GM12878 (cell line): Measurements from ENCODE around the gene CENPW. TPM values are rescaled to one million over a fixed set of nuclear protein-coding genes. Genes with fewer than 3 reads are reported as not detected.

Experiments
- BACH1 ChIP-seq: fragments of 450-650 bp; IDR thresholded peaks from 2 replicates; pipeline ENCODE4 v1.6.1; 2017; ENCODE audit warnings: mild to moderate bottlenecking, borderline replicate concordance
- CBX3 ChIP-seq: fragments of 200-600 bp; sonication (generic); IDR thresholded peaks from 2 replicates; pipeline ENCODE4 v1.6.1; 2016; ENCODE audit warnings: low read depth, borderline replicate concordance
- CHD1 ChIP-seq: IDR thresholded peaks from 2 replicates; pipeline ENCODE4 v1.6.1; 2012; ENCODE audit warnings: low read depth, low read length, improper control_type of control experiment
- CREM ChIP-seq: IDR thresholded peaks from 2 replicates; pipeline ENCODE4 v1.6.1; 2014; ENCODE audit warnings: antibody characterized with exemption, low read depth
- DPF2 ChIP-seq: fragments of 450-650 bp; IDR thresholded peaks from 2 replicates; pipeline ENCODE4 v1.6.1; 2017; ENCODE audit warnings: mild to moderate bottlenecking
- FOS ChIP-seq: IDR thresholded peaks from 3 replicates; pipeline ENCODE4 v1.6.1; 2011; ENCODE audit warnings: borderline replicate concordance; ENCODE audit not compliant: insufficient read length; ENCODE audit errors: extremely low read depth
- FOXM1 ChIP-seq: IDR thresholded peaks from 2 replicates; pipeline ENCODE4 v1.6.1; 2012; ENCODE audit warnings: low read depth, mild to moderate bottlenecking, inconsistent platforms, low read length, moderate library complexity
- HCFC1 ChIP-seq: fragments of 150-350 bp; IDR thresholded peaks from 2 replicates; pipeline ENCODE4 v1.6.1; 2014; ENCODE audit warnings: low read length
- HDAC6 ChIP-seq: fragments of 200-600 bp; sonication (generic); IDR thresholded peaks from one replicate; pipeline ENCODE4 v1.8.0; 2017; ENCODE audit warnings: antibody characterized with exemption; ENCODE audit not compliant: unreplicated experiment
- LARP7 ChIP-seq: fragments of 450-650 bp; IDR thresholded peaks from 2 replicates; pipeline ENCODE4 v1.6.1; 2017; ENCODE audit warnings: mild to moderate bottlenecking
- MEF2A ChIP-seq: IDR thresholded peaks from 2 replicates; pipeline ENCODE4 v1.6.1; 2011; ENCODE audit warnings: low read depth, mild to moderate bottlenecking, low read length, moderate library complexity; ENCODE audit not compliant: insufficient read depth
- MTA2 ChIP-seq: fragments of 450-650 bp; IDR thresholded peaks from 2 replicates; pipeline ENCODE4 v1.6.1; 2016; ENCODE audit warnings: low read depth, mild to moderate bottlenecking, moderate library complexity
- NR2C2 ChIP-seq: IDR thresholded peaks from 2 replicates; pipeline ENCODE4 v1.6.1; 2011; ENCODE audit warnings: borderline replicate concordance, low read depth; ENCODE audit not compliant: control insufficient read depth, insufficient read length
- POLR2AphosphoS2 ChIP-seq: IDR thresholded peaks from 2 replicates; pipeline ENCODE4 v1.6.1; 2011; ENCODE audit warnings: low read depth, mild to moderate bottlenecking, low read length, improper control_type of control experiment, moderate library complexity
- RCOR1 ChIP-seq: conservative IDR thresholded peaks from 2 replicates; pipeline ENCODE4 v1.6.1; 2012; ENCODE audit warnings: low read depth, low read length, improper control_type of control experiment
- RUNX3 ChIP-seq: IDR thresholded peaks from 2 replicates; pipeline ENCODE4 v1.6.1; 2012; ENCODE audit warnings: low read length, inconsistent platforms
- SKIL ChIP-seq: fragments of 450-650 bp; IDR thresholded peaks from 2 replicates; pipeline ENCODE4 v1.6.1; 2017; ENCODE audit warnings: mild to moderate bottlenecking, low read depth, inconsistent platforms; ENCODE audit not compliant: poor library complexity, severe bottlenecking
- SMAD1 ChIP-seq: fragments of 450-650 bp; IDR thresholded peaks from 2 replicates; pipeline ENCODE4 v1.6.1; 2018; ENCODE audit warnings: mild to moderate bottlenecking, low read depth; ENCODE audit not compliant: partially characterized antibody
- SMARCA5 ChIP-seq: fragments of 450-650 bp; IDR thresholded peaks from 2 replicates; pipeline ENCODE4 v1.6.1; 2017; ENCODE audit warnings: mild to moderate bottlenecking
- SPI1 ChIP-seq: IDR thresholded peaks from 2 replicates; pipeline ENCODE4 v1.6.1; 2011; ENCODE audit warnings: low read depth, mild to moderate bottlenecking, low read length, moderate library complexity, borderline replicate concordance; ENCODE audit not compliant: insufficient read depth
- SRF ChIP-seq, 2 experiments: IDR thresholded peaks; 2 replicates each; pipeline ENCODE4 v1.6.1; 2011; ENCODE audit warnings: low read depth in 2 of 2, low read length in 2 of 2, mild to moderate bottlenecking in 1 of 2, moderate library complexity in 1 of 2
- TARDBP ChIP-seq: IDR thresholded peaks from 2 replicates; pipeline ENCODE4 v1.6.1; 2016; ENCODE audit warnings: borderline replicate concordance
- TCF3 ChIP-seq: IDR thresholded peaks from 2 replicates; pipeline ENCODE4 v1.6.1; 2012; ENCODE audit warnings: low read depth, mild to moderate bottlenecking, low read length, borderline replicate concordance; ENCODE audit not compliant: insufficient read depth
- TCF7 ChIP-seq: IDR thresholded peaks from 2 replicates; pipeline ENCODE4 v1.6.1; 2014; ENCODE audit warnings: antibody characterized with exemption, borderline replicate concordance
- YBX1 ChIP-seq: fragments of 450-650 bp; IDR thresholded peaks from 2 replicates; pipeline ENCODE4 v1.6.1; 2016; ENCODE audit warnings: antibody characterized with exemption
- ZBTB4 ChIP-seq: fragments of 450-650 bp; formaldehyde crosslinking; IDR thresholded peaks from 2 replicates; pipeline ENCODE4 v1.4.0; 2022; ENCODE audit warnings: mild to moderate bottlenecking, moderate library complexity
- ZNF274 ChIP-seq: IDR thresholded peaks from one replicate; pipeline ENCODE4 v1.8.0; 2011; ENCODE audit not compliant: insufficient read length, insufficient read depth
- ZNF384 ChIP-seq: IDR thresholded peaks from 2 replicates; pipeline ENCODE4 v1.6.1; 2012; ENCODE audit warnings: low read depth, mild to moderate bottlenecking, low read length, improper control_type of control experiment, borderline replicate concordance
- polyA plus RNA-seq, 11 experiments: library from polyadenylated mRNA; depleted of rRNA in 4 of 11; unstranded in 6 of 11; stranded (reverse) in 5 of 11; fragments of >200 nt; fragmentation: Nextera tagmentation in 4 of 11; fragmentation: Illumina TruSeq in 1 of 11; extraction: Ambion mirVana in 4 of 11; extraction: Trizol in 1 of 11; gene quantifications; 1 replicate in 1 of 11; 2 replicates in 10 of 11; pipeline versions ENCODE4 v1.2.1 to v1.2.3, GENCODE V29; 2011 to 2016; ENCODE audit warnings: inconsistent platforms in 2 of 11, missing spikeins in 2 of 11, low read depth in 1 of 11
- total RNA-seq, 4 experiments: library from RNA; depleted of rRNA in 3 of 4; stranded (reverse); fragments of >200 nt in 3 of 4; fragmentation: Illumina TruSeq in 1 of 4; extraction: Trizol in 1 of 4; gene quantifications; 2 replicates each; pipeline versions ENCODE4 v1.2.1 to v1.2.3, GENCODE V29; 2013 to 2021

The CENPW gene
- total and polyA plus RNA-seq, 10 of the 15 experiments (the other 5 are each of a cell fraction or from before 2014, with no cell fraction given) = 27.2 to 283 (median 66.8) TPM

- no peak for TF ChIP-seq MTA2
- no peak for TF ChIP-seq CHD1
- no peak for TF ChIP-seq FOS
- TF ChIP-seq YBX1 = no peak
- TF ChIP-seq TARDBP = no peak
- no peak for TF ChIP-seq SKIL
- no peak; the same call in 1 of the 2 replicates for TF ChIP-seq LARP7
- TF ChIP-seq SRF (IDR thresholded peaks at IDR 0.05; ENCODE audit: low read depth in 2 of 2, low read length in 2 of 2) = peak; percentile 31 to 91; a peak in 2 of 4 replicates
- TF ChIP-seq SMARCA5 = no peak
- no peak for TF ChIP-seq TCF3
- TF ChIP-seq SPI1 = no peak
- no peak for TF ChIP-seq HDAC6
- no peak for TF ChIP-seq NR2C2
- TF ChIP-seq ZBTB4 = no peak
- TF ChIP-seq BACH1 = no peak
- TF ChIP-seq POLR2AphosphoS2 = no peak
- no peak for TF ChIP-seq TCF7
- TF ChIP-seq RCOR1 = no peak
- TF ChIP-seq CBX3 = no peak
- TF ChIP-seq RUNX3 = peak; percentile 74
- TF ChIP-seq FOXM1 = no peak; the same call in 1 of the 2 replicates
- no peak for TF ChIP-seq DPF2
- no peak for TF ChIP-seq SMAD1
- no peak for TF ChIP-seq MEF2A
- no peak for TF ChIP-seq ZNF384
- peak; percentile 100 for TF ChIP-seq CREM
- no peak for TF ChIP-seq ZNF274
- peak; percentile 63 for TF ChIP-seq HCFC1
Observed at GRCh38 chr6:126339796-126340609, at the start of gene CENPW (continued).
